Measurements from ENCODE around the gene PDE11A.
"Not testable (repeated sequence)": the region's sequence is repeated elsewhere in the genome, so short reads cannot be mapped to it uniquely, and the experiment has no call there.

The PDE11A gene

GRCh38 chr2:178074123-178075005 is 1.8 kb upstream of the PDE11A start:
- no peak for DNase-seq

- DNase-seq, result no peak
Measured at GRCh38 chr2:178072000-178072382, 586 bp downstream of the PDE11A start.

- DNase-seq, result no peak
Measured at GRCh38 chr2:178070824-178071223, 1.8 kb downstream of the PDE11A start.

- DNase-seq, result no peak
Measured at GRCh38 chr2:178069551-178069950, 3.0 kb downstream of the PDE11A start.

- DNase-seq, result no peak
Measured at GRCh38 chr2:178068823-178069454, 3.6 kb downstream of the PDE11A start.

GRCh38 chr2:178066890-178067669 is 5.5 kb downstream of the PDE11A start:
- no peak for DNase-seq

GRCh38 chr2:178066324-178066723 is 6.3 kb downstream of the PDE11A start:
- no peak for DNase-seq

GRCh38 chr2:178059681-178060080 is 12.9 kb downstream of the PDE11A start:
- no peak for DNase-seq

GRCh38 chr2:178059111-178059510 is 13.5 kb downstream of the PDE11A start:
- DNase-seq, result no peak

GRCh38 chr2:178057179-178057680 is 15.3 kb downstream of the PDE11A start:
- peak; percentile 11 for DNase-seq

GRCh38 chr2:178056345-178056744 is 16.2 kb downstream of the PDE11A start:
- DNase-seq, result no peak

- not testable (repeated sequence) for DNase-seq
Measured at GRCh38 chr2:178051257-178051656, 21.3 kb downstream of the PDE11A start.

- DNase-seq, result no peak
Measured at GRCh38 chr2:178047391-178047790, 25.2 kb downstream of the PDE11A start.

GRCh38 chr2:178044836-178045235 is 27.7 kb downstream of the PDE11A start:
- DNase-seq, result no peak

GRCh38 chr2:178043266-178043665 is 29.3 kb downstream of the PDE11A start:
- no peak for DNase-seq

GRCh38 chr2:178033583-178033982 is 39.0 kb downstream of the PDE11A start:
- not testable (repeated sequence) for DNase-seq

- DNase-seq, result no peak
Measured at GRCh38 chr2:178029342-178029741, 43.2 kb downstream of the PDE11A start.

GRCh38 chr2:178025551-178026185 is 46.9 kb downstream of the PDE11A start:
- DNase-seq, result no peak

- DNase-seq, result no peak
Measured at GRCh38 chr2:178018141-178018540, 54.4 kb downstream of the PDE11A start.

- DNase-seq, result no peak
Measured at GRCh38 chr2:178016612-178017011, 56.0 kb downstream of the PDE11A start.

GRCh38 chr2:178012639-178013038 is 59.9 kb downstream of the PDE11A start:
- no peak for DNase-seq

- DNase-seq, result no peak
Measured at GRCh38 chr2:178009813-178010212, 62.8 kb downstream of the PDE11A start.

Data from KG1 (cell line).